Measurements from ENCODE around the gene PAQR3.

DNA sequence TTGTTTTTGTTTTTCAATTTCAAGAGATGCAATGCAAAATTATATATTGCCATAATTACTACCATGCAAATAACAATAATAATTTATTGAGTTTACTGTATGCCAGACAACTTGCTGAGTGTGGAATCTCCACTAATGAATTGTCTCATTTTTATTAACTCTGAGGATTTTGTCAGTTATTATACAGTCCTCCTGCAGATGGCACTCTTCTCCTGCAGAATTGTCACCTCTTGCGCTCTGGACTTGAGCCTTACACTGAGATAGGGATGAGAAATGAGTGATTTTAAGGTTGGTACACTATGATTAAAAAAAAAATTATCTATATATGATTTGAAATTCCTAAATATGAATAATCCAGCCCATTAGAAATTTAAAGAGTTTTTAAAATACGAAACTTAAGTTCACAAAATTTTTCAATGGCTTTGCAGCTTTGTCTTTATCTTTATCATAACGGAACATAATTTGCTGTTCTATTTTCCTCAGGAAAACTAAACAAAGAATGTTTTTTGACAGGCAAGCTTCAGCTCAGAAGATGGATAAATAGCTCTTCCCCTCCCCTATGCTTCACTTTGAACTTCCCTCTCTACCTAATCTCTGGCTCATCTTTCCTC, 12.7 kb upstream of the PAQR3 start:
- TF ChIP-seq CTCF (IDR thresholded peaks at IDR 0.05) (peak; percentile 54 to 85 (median 70)), POLR2A (IDR thresholded peaks at IDR 0.05) (no peak)

Measured in heart left ventricle (tissue), 13 donors.